Left lobe of liver (tissue), 2 donors: Measurements from ENCODE around the gene KCNH2. TPM values are rescaled to one million over a fixed set of nuclear protein-coding genes. Genes with fewer than 3 reads are reported as not detected.
"Not testable (repeated sequence)": the region's sequence is repeated elsewhere in the genome, so short reads cannot be mapped to it uniquely, and the experiment has no call there.

Experiments used
- ATAC-seq: fragments of 200-7000 bp; cut with Tn5 transposase; one replicate; pipeline ENCODE4 v1.9.1; 2020; ENCODE audit warnings: mild to moderate bottlenecking, moderate library complexity
- DNase-seq: peaks from one replicate; pipeline ENCODE4 v3.0.0-alpha.2; 2020; ENCODE audit warnings: low spot score
- total RNA-seq: library from RNA; stranded (reverse); gene quantifications from one replicate; pipeline ENCODE4 v1.2.1, GENCODE V29; 2021
- donor health status: DM: no; HTN: no; CAD: no; lungs with moderate emphysema.
- donor health status: DM: no; HTN: yes; CAD: no.

KCNH2 gene
- total RNA-seq, 1 donor from 2014 or later = 0.28 TPM

GRCh38 chr7:150912427-150912826 lies 65.7 kb downstream of the KCNH2 start:
- DNase-seq = no peak
- ATAC-seq = no peak

- no peak for ATAC-seq
- DNase-seq = no peak
Measured at GRCh38 chr7:150911590-150912267, 66.4 kb downstream of the KCNH2 start.

GRCh38 chr7:150910996-150911422 lies 67.1 kb downstream of the KCNH2 start:
- DNase-seq (no peak), ATAC-seq (no peak)

DNA sequence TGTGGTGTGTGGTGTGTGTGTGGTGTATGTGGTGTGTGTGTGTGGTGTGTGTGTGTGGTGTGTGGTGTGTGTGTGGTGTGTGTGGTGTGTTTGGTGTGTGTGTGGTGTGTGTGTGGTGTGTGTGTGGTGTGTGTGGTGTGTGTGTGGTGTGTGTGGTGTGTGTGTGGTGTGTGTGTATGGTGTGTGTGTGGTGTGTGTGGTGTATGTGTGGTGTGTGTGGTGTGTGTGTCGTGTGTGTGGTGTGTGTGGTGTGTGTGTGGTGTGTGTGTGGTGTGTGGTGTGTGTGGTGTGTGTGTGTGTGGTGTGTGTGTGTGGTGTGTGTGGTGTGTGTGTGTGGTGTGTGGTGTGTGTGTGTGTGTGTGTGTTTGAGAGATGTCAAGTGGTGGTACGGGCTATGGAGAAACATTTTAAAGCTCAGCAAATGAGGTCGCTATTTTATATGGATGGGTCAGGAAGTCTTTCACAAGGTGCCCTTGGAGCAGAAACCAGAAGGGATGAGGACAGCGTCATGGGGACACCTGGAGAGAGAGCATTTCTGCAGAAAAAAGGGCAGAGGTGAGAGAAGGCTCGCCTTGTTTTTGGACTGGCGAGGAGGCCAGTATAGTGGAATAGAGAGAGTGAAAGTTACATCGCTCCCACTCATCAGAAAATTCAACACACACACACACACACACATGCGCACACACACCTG lies 67.7 kb downstream of the KCNH2 start:
- not testable (repeated sequence) for ATAC-seq, DNase-seq

- ATAC-seq (no peak), DNase-seq (no peak)
Measured at GRCh38 chr7:150909200-150909995, 68.7 kb downstream of the KCNH2 start.

DNA sequence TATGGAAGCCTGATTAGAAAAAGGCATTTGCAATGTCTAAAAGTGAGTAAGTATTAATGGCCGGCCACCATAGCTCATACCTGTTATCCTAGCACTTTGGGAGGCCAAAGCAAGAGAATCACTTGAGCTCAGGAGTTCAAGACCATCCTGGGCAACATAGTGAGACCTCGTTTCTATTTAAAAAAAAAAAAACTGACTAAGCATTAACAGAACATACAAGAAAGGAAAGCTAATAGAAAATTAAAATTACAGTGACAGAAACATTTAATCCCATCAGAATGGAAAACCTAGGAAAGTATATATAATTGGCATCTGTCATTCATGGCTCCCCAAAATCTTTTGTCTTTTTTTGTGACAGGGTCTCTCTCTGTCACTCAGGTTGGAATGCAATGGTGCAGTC lies 69.9 kb downstream of the KCNH2 start:
- no peak for ATAC-seq

GRCh38 chr7:150904011-150904909 lies 73.9 kb downstream of the KCNH2 start:
- no peak for DNase-seq
- ATAC-seq = no peak

More for the DNA sequence above, 69.9 kb downstream of the KCNH2 start:
- no peak for DNase-seq

- ATAC-seq = no peak
- DNase-seq = no peak
Measured at GRCh38 chr7:150903606-150904005, 74.5 kb downstream of the KCNH2 start.

DNA sequence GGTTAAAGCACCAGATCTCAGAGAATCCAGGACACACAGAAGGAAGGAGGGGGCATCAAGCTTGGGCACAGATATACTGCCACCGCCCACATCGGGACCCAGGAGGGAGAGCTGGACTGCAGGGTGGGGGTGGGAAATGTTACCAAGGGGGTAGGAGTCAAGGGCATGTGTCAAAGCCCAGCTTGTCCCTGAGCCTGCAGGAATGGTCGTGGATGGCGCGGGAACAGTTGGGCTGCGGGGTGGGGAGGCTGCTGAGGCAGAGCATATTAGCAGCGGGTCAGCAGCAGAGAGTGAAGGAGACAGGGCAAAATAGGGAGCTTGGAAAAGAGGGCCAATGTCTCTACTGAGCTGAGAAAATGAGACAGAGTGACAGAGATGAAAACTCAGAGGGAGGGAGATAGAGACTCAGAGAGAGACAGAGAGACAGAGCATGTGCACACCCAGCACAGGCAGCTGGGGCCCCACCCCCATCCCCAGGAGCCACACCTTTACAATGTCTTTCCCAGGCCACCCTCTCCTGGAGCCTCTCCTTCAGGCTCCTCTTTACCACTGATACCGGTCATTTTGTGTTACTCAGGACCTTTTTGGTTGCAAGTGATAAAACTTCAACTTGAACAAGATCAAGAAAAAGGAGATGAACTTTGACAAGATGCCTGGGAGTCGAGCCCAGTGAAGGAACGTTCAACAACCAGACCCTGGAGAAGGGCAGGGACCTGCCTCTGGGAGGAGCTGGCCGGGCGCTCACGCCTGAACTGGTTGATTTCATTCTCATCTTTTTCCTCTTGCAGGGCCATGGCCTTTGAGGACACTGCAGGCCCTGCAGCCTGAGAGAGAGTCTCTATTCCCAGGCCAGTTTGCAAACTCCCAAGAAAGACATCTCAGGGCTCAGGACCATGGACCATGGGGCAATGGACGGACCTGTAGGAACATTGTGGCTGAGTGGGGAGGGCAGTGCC lies 75.8 kb downstream of the KCNH2 start:
- DNase-seq (no peak), ATAC-seq (no peak)

GRCh38 chr7:150901160-150902035 lies 76.7 kb downstream of the KCNH2 start:
- peak; percentile 89 for ATAC-seq
- peak; percentile 60 for DNase-seq

- DNase-seq = no peak
- ATAC-seq = no peak
Measured at GRCh38 chr7:150900675-150901074, 77.4 kb downstream of the KCNH2 start.

GRCh38 chr7:150898475-150899011 lies 79.6 kb downstream of the KCNH2 start:
- ATAC-seq (peak; percentile 88), DNase-seq (peak; percentile 76)

DNA sequence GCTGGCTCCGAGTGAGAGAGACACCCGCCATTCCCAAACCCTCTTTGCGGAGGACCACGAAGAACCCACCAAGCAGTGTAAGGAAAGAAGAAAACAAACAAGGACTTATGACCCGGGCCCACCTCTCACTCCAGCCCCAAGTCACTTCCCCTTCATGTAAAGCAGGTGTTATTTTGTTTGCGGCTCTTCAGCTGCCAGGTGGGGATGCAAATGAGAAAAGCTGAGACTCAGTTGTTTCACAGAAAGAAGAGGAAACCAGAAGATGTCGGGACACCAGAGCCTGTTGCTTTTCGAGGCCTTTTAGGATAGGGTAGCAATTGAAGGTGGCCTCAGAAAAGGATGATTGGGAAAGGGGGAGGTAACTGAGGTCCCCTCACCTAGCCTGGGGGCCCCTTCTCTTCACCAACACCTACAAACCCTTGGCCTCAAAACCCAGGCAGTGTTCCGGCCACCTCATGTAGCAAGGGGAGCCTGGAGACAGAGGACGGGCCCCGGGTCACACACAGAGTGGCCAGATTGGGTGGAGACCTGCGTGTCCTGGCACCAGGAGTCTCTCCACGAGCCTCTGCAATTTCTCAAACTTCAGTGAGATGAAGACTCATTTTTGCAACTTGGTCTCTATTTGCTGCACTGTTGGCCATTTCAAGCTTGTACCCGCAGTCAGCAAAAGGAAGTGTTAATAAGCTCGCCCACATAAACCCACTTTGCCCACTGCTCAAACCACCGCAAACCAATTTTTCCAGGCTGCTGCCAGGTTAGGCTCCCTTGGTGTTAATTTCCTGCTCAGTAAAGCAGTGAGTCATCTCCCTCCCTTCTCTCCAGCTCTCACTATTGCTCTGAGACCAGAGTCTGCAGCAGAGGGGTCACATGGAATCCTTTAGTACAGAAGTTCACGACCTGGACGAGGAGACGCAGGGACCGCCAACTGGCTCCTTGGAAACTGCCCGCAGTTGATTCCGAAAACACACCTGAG lies 80.3 kb downstream of the KCNH2 start:
- no peak for DNase-seq
- ATAC-seq = no peak

DNA sequence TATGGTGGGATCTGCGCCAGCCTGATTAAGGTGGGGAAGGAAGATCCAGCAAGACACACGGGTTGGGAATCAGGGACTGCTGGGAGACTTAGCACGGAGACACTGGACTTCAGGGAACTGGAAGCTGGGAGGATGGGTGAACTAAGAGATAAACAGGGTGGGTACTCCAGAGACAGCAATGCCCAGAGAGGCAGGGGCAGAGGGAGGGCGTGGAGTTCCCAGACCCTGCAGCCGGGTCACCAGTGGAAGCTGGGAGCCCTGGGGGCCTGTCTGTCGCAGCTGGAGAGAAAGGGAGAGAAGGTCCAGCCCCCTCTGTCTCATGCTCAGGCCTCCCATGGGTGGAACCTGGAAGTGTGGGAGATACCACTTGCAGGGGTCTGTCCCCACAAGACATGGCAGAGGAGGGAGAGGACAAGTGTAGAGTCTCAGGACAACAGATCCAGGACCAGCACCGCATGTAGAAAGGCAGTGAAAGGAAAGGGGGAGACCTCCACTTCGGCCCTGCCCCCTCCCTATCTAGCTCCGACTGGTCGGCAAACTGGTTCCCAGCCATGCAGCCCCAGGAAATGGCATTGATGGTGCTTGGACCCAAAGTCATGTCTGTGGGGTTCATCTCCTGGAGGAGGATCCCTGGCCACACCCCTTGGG lies 81.4 kb downstream of the KCNH2 start:
- no peak for ATAC-seq

GRCh38 chr7:150895809-150896208 lies 82.3 kb downstream of the KCNH2 start:
- DNase-seq (no peak), ATAC-seq (no peak)

More for the DNA sequence above, 81.4 kb downstream of the KCNH2 start:
- no peak for DNase-seq
